T47D (cell line): ENCODE measurements around the gene HOXD4.
A peak's percentile ranks its signal among the peaks of the same experiment; 100 is the strongest.

Experiments used
- DNase-seq, 2 experiments: peaks; one replicate each; pipeline versions ENCODE4 v3.0.0 to v3.0.0-alpha.2; 2011 to 2012; ENCODE audit warnings: low read depth in 1 of 2, low spot score in 1 of 2
- JUND ChIP-seq: IDR thresholded peaks from 2 replicates; pipeline ENCODE4 v1.6.1; 2012; ENCODE audit warnings: low read depth
- in situ Hi-C: cut with HindIII; loops from 2 replicates; pipeline ENCODE4 v1.10.0; 2016; ENCODE audit warnings: low sequenced_read_pairs, low pct_unique_long_range_greater_than_20kb

HOXD4 gene

DNA sequence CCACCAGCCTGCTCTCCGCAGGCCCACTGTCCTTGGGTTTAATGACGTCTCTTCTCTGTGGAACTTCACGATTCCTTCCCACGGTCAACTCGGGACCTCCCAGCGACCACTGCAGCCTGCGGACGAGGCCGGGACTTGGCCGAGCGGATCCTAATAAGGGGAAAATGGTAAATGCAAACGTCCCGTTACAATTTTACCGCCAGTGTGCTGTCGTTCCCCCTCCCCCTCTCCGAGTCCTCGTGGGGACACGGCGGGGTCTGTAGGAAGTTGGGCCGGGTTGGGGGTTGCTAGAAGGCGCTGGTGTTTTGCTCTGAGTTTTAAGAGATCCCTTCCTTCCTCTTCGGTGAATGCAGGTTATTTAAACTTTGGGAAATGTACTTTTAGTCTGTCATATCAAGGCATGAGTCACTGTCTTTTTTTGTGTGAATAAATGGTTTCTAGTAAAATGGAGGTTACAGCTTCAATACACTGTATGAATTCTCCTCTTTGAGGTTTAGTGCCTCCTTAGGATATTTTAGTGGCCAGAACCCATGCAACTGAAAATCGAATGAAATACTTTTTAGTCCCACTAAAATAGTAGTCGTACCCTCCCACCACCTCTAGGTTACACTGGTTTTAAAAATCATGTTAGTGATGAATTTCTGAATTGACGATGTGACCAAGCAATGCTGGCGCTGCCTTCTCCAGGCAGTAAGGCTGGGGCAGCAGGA lies 42.0 kb upstream of the HOXD4 start:
- no peak for TF ChIP-seq JUND
- in situ Hi-C loops, result no loop called here
- DNase-seq, result no peak

- TF ChIP-seq JUND, result no peak
- in situ Hi-C loops, result no loop called here
- no peak for DNase-seq
Observed at GRCh38 chr2:176109946-176110345, 41.4 kb upstream of the HOXD4 start.

DNA sequence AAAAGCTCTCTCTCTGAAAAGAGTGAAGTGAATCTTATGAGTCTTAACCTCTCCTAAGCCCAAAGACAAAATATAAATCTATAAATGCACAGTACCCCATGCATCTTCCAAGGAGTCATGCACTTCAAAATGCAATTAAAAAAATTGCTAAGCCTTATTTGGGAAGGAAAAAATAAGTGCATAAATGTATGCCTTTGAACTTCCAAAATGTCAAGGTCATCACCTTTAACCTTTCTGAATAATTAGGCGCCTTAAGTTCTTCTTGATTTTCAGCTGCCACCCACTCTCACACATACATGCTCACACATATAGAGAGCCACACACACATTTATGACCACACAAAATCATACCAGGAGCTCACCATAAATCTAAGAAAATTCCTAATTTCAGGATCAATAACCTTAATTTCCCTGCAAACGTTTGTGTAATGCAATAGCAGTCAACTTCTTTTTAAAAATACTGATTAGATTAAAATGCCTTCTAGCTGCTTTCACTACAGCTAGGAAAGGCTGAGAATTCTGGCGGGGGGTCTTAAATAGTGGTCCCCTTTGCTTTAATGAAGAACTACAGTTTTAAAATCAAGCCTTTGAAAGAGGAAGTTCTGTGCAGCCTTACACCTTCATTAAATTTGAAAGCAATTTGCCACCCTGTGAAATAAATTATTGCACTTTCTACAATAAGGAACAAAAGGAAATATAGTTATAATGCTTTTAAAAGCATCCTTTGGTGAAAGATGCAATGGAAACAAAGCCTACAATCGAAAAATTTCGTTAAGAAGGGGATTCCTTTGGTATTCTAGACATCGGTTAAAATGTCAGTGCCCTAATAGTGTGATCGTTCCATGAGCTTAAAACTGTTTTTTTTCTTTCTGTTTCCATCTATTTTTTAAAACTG lies 40.7 kb upstream of the HOXD4 start:
- DNase-seq, result no peak
- in situ Hi-C loops, result no loop called here
- no peak for TF ChIP-seq JUND

DNA sequence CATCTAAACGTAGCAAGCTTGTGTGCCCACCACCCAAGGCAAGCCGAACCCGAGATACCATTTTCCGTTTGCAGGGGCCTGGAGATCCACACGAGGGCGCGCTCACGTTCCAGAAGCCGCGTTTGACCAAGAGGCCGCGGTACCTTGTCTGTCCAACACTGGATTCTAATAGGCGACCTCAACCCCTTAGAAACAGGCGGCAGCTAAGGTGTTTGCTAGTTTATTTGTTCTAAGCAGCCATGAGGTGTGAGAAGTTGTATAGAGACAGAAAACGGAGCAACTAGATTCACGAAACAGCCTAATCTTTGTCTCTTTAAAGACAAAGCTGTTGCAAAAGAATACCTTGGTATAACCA lies 40.1 kb upstream of the HOXD4 start:
- peak; percentile 61 to 87 for DNase-seq
- in situ Hi-C loops, result no loop called here
- TF ChIP-seq JUND, result no peak

DNA sequence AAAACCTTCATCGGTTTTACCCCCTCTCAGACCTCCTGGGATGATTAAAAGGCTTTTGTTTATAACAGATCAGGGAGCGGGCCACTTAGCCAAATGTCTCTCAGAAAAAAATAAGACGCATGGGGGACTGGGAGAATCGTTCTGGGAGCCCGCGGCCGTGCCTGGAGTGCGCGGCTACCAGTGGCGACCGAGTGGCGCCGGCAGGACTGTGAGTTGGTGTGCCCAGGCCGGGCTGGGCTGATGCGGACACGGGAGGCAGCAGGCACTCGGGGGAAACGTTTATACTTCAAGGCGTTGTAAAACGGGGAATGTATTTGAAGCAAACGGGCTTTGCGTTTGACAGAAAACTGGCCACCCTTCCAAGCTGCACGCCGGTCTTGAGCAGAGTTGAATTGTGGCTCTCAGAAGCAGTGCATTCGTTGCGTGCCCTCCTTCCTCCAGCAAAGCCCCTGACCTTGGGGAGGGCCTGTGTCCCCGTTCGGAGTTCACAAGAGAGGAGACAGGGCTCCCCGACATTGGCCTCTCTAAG lies 39.4 kb upstream of the HOXD4 start:
- in situ Hi-C loops, result no loop called here
- TF ChIP-seq JUND, result no peak

GRCh38 chr2:176112375-176113302 lies 38.7 kb upstream of the HOXD4 start:
- no peak for DNase-seq
- in situ Hi-C loops, result no loop called here
- no peak for TF ChIP-seq JUND

More for the DNA sequence above, 39.4 kb upstream of the HOXD4 start:
- DNase-seq, result no peak

DNA sequence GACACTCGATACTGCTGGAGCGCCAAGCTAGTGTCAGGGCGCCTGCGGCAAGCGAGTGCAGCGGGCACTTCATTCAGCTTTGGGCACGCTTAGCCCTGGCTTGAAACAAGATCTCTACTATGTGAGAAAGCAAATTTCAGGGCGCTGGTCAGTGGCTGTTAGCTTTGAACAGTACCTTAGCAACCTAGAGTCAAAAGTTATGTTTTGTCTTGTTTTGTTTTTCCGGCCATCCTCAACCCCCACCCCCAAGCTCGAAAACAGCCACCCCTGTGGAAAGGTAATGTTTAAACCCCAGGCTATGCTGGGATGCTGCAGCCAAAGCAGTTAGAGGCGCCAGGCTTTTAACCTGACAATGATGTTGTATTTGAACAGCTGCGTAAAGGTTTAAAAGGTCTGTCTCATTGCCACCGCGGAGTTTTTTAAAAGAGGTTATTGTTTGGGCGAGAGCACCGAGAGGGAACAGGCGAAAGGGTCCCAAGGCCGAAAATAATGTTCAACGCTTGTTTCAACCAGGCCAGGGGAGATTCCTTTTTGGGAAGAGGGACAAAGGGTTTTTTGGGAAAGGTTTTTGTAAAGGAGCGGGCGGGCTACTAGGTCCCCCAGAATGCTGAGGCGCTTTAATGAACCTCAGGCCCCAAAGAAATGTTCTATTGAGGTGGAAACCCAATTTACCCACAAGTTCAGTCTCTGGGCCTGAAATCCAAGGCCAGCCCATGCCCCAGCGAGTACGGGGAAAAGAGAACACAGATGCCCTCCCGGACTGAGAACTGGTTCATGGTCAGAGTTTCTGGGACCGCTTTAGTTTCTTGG lies 37.0 kb upstream of the HOXD4 start:
- in situ Hi-C loops, result no loop called here
- no peak for DNase-seq
- TF ChIP-seq JUND, result no peak

- no peak for TF ChIP-seq JUND
- DNase-seq, result no peak
- in situ Hi-C loops, result no loop called here
Observed at GRCh38 chr2:176114930-176115625, 36.3 kb upstream of the HOXD4 start.

DNA sequence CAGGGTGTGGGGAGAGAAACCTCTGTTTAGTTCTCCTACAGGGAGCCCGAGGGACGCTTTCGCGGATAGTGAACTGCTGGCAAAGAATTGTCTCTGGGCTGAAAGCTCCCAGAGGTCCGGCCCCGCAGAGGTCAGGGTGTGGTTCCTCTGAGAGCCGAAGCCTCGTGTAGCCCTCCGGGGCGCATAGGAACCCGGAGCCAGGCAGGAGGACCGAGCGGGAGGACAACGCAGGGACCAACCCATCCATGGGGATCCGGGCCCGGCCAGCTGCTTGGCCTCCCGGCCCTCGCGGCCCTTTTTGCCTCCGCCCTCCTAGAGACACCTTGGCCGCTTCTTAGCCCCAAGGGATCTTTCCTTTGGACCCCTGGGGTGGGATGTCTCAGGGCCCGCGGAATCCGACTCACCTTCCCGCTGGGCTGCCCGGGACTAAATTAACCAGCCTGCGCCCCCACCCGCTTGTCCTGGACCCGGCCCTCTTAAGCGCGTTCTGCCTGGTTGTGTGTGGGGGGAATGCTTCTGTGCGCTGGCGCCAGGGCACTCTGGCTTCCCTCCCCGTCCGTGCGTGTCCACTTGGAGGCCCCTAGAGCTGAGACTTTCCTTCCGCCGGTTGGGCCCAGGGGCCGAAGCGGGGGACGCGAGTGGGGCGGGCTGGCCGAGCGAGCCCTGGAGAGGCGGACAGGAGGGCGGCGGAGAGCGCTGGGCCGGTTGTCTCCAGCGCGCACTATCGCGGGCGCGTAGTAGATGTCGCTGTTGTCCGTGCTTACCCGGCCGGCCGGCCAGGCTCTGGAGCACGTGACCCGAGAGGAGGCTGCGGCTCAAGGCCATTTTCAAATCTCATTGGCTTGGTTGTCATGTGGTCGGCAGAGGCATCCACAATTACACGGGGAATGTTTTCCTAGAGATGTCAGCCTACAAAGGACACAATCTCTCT lies 35.2 kb upstream of the HOXD4 start, which contains the start of gene HOXD10:
HOXD10 (plus strand) TSS at position 896 of the 931 bp plus-strand sequence. CDS start 56 bp downstream, outside the sequence.
- no peak for DNase-seq
- in situ Hi-C loops, result no loop called here

More for the DNA sequence above, 35.2 kb upstream of the HOXD4 start, which contains the start of gene HOXD10:
- TF ChIP-seq JUND, result no peak
